ENCODE measurements around the gene JARID2.

DNA sequence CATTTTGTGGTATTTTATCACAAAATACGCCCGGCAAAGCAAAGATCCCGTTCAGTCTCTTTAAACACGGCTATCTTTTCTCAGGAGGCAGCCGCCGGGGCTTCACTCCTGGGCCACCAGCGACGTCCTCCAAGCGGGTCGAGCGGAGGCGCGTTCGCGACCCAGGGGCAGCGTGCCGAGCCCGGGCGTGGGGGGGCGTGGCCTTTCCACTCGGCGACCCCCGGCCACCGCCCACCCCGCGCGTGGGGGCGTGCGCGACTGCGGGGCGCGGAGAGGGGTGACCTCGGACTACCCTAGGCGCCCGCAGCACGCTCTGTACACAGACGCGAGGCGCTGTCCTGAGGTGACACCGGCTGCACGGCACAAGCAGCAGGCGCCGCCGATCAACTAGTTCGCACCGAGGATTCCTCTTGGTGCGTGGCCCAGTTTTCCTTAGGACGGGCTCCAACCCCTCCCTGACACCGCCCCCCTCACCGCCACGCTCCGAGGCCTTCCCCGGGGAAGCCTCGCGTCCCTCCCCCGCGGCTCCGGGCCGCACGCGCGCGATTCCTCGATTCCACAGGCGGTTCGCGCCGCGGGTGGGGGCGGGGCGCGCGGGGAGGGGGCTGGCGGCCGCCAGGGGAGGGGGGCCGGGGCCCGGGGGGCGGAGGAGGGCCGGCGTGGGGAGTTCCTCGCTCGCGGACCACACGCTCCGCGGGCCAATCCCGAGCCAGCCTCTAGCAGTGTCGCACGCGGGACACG is 1.1 kb upstream of the JARID2 start:
- TF ChIP-seq, protein P1, sequence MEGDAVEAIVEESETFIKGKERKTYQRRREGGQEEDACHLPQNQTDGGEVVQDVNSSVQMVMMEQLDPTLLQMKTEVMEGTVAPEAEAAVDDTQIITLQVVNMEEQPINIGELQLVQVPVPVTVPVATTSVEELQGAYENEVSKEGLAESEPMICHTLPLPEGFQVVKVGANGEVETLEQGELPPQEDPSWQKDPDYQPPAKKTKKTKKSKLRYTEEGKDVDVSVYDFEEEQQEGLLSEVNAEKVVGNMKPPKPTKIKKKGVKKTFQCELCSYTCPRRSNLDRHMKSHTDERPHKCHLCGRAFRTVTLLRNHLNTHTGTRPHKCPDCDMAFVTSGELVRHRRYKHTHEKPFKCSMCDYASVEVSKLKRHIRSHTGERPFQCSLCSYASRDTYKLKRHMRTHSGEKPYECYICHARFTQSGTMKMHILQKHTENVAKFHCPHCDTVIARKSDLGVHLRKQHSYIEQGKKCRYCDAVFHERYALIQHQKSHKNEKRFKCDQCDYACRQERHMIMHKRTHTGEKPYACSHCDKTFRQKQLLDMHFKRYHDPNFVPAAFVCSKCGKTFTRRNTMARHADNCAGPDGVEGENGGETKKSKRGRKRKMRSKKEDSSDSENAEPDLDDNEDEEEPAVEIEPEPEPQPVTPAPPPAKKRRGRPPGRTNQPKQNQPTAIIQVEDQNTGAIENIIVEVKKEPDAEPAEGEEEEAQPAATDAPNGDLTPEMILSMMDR (IDR thresholded peaks at IDR 0.05), result no peak
- TF ChIP-seq POLR2AphosphoS5 (IDR thresholded peaks at IDR 0.05; ENCODE audit: low read depth, low read length), result no peak
- TF ChIP-seq REST (IDR thresholded peaks at IDR 0.05; ENCODE audit: insufficient read depth in 1 of 2, low read depth in 2 of 2, low read length in 1 of 2), result no peak
- no peak for TF ChIP-seq SIN3A (IDR thresholded peaks at IDR 0.05; ENCODE audit: borderline replicate concordance, insufficient read depth, low read depth, low read length)
